HUES6 (cell line): ENCODE measurements around the gene MRPL24.

Experiments
- H3K27ac ChIP-seq: 2 replicates; pipeline ENCODE4 v1.7.0; 2013; ENCODE audit warnings: low read depth, mild to moderate bottlenecking, low read length, inconsistent platforms
- H3K27me3 ChIP-seq: 2 replicates; pipeline ENCODE4 v1.6.1; 2013; ENCODE audit warnings: low read length; ENCODE audit not compliant: control insufficient read depth, insufficient read depth
- H3K36me3 ChIP-seq: 2 replicates; pipeline ENCODE4 v1.6.1; 2013; ENCODE audit warnings: low read length; ENCODE audit not compliant: control insufficient read depth, insufficient read depth
- H3K4me1 ChIP-seq: 2 replicates; pipeline ENCODE4 v1.6.1; 2013; ENCODE audit warnings: low read length; ENCODE audit not compliant: control insufficient read depth, insufficient read depth
- H3K4me3 ChIP-seq: 2 replicates; pipeline ENCODE4 v1.5.1; 2013; ENCODE audit warnings: low read depth, low read length
- H3K9ac ChIP-seq: one replicate; pipeline ENCODE4 v1.6.1; 2013; ENCODE audit warnings: mild to moderate bottlenecking, low read length
- H3K9me3 ChIP-seq: 2 replicates; pipeline ENCODE4 v1.6.1; 2013; ENCODE audit warnings: low read depth, low read length; ENCODE audit not compliant: control insufficient read depth, insufficient read depth

The MRPL24 gene

GRCh38 chr1:156700736-156701531 lies 40.0 kb downstream of the MRPL24 start:
- Histone ChIP-seq H3K27ac (no peak overlapping the region), H3K4me3 (no peak overlapping the region), H3K36me3 (peaks cover 40% of the 10 kb centered on the region), H3K9me3 (no peaks in the 10 kb centered on the region), H3K4me1 (peaks cover 16% of the 10 kb centered on the region), H3K27me3 (peaks cover 9% of the 10 kb centered on the region; the same call in 1 of the 2 replicates), H3K9ac (no peak overlapping the region)

DNA sequence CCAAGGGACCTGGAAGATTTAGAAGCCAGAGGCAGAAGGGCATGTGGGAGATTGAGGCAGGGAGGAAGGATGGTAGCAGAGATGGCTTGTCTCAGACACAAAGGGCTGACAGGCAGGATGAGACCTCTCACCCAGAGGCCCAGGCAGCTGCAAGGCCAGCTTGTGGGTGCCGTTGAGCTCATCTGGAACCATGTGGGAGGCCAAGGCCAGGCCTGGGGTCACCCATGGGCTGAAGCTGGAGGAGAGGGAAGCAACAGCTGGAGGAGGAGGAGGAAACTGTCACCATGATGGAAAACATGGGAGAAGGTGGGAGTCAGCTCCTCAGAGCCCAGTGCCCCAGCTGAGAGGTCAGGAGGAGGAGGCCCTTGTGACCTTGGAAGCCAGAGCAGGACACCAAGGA lies 41.9 kb downstream of the MRPL24 start:
- Histone ChIP-seq H3K4me3 (no peak overlapping the region), H3K36me3 (peaks cover 40% of the 10 kb centered on the region), H3K9ac (no peak overlapping the region), H3K27ac (no peak overlapping the region), H3K9me3 (no peaks in the 10 kb centered on the region), H3K4me1 (peaks cover 20% of the 10 kb centered on the region), H3K27me3 (peaks cover under 1% of the 10 kb centered on the region; the same call in 1 of the 2 replicates)

GRCh38 chr1:156697481-156697880 lies 43.4 kb downstream of the MRPL24 start:
- Histone ChIP-seq H3K4me1 (peaks cover 22% of the 10 kb centered on the region), H3K9me3 (no peaks in the 10 kb centered on the region), H3K9ac (no peak overlapping the region), H3K27me3 (no peaks in the 10 kb centered on the region), H3K4me3 (no peak overlapping the region), H3K36me3 (peaks cover 40% of the 10 kb centered on the region), H3K27ac (no peak overlapping the region)

GRCh38 chr1:156696755-156697154 lies 44.1 kb downstream of the MRPL24 start:
- Histone ChIP-seq H3K36me3 (peaks cover 40% of the 10 kb centered on the region), H3K27ac (no peak overlapping the region), H3K4me1 (peaks cover 29% of the 10 kb centered on the region), H3K9ac (no peak overlapping the region), H3K27me3 (no peaks in the 10 kb centered on the region), H3K9me3 (no peaks in the 10 kb centered on the region), H3K4me3 (no peak overlapping the region)

- Histone ChIP-seq H3K9ac (peak overlapping the region; percentile 80), H3K27ac (no peak overlapping the region; the same call in 1 of the 2 replicates), H3K4me1 (peaks cover 51% of the 10 kb centered on the region), H3K27me3 (no peaks in the 10 kb centered on the region), H3K36me3 (peaks cover 19% of the 10 kb centered on the region), H3K4me3 (no peak overlapping the region), H3K9me3 (no peaks in the 10 kb centered on the region)
These were observed 46.3 kb downstream of the MRPL24 start for GRCh38 chr1:156694690-156694962.

DNA sequence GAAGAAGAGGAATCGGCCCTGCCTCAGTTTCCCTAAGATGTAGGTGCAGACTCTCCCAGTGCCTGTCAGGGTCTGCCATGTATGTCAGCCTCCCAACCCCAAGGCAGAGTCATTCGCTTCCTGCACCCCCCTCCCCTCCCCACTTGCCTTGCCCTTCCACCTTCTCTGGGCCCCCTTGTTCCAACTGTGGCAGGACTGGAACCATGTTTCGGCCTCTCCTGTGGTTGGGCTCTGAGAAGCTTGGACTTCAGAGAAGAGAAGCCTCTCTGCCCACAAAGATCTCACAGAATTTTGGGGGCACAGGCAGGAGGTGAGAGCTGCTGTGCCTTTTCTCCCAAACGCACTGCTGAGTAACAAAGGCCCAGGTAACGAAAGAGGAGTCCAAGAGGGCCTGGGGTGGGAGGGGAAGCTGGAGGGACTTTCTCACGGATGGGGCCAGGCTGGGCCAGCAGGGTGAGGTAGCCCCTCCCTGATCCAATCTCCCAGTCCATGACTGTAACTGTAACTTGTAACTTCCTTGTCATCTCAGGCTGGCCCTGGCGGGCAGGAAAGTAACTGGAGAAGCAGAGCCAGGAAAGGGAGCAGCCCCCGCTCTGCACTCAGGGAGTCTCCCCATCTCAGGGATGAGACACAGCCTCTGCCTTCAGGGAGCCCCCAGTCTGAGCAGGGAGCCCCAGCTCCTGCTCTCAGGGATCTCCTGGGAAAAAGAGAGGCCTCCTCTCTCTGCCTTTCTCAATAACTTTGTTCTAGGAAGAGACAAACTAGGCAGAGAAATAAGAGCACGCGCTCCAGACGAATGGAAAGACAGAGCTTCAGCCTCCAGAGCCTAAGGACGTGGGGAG lies 46.8 kb downstream of the MRPL24 start:
- Histone ChIP-seq H3K9ac (peak overlapping the region; percentile 80), H3K4me3 (peak overlapping the region; percentile 38), H3K36me3 (peaks cover 13% of the 10 kb centered on the region), H3K4me1 (peaks cover 55% of the 10 kb centered on the region), H3K27ac (peak overlapping the region; percentile 86; the same call in 1 of the 2 replicates), H3K9me3 (no peaks in the 10 kb centered on the region), H3K27me3 (no peaks in the 10 kb centered on the region)

- H3K36me3 ChIP-seq: peaks cover 5% of the 10 kb centered on the region; the same call in 1 of the 2 replicates
- peak overlapping the region; percentile 38 for H3K4me3 ChIP-seq
- no peaks in the 10 kb centered on the region for H3K9me3 ChIP-seq
- no peaks in the 10 kb centered on the region for H3K27me3 ChIP-seq
- peak overlapping the region; percentile 86; the same call in 1 of the 2 replicates for H3K27ac ChIP-seq
- peak overlapping the region; percentile 80 for H3K9ac ChIP-seq
- H3K4me1 ChIP-seq: peaks cover 57% of the 10 kb centered on the region
These were observed 47.7 kb downstream of the MRPL24 start for GRCh38 chr1:156692925-156693847.

DNA sequence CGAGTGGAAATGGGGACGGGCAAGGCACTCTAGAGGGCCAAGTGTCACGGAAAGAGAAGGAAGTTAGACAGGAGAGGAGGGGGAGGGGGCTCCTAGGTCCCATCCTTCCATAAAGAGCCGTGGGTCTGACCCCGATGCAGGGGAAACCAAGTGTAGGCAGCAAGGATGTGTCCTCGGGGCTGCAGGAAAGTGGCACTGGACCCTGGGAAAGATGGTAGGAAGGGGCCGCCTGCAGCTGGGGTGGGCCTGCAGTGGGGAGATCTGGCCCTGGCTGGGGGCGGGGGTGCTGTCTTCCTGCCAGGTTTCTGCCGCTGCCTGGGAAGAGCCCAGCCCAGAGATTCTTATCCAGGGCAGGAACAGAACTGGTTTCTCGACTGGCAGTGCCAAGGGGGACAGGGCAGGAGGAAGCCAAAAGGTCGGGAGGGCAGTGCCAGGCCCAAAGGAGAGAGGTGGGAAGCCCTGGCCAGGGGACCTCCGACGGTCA lies 48.4 kb downstream of the MRPL24 start:
- H3K9ac ChIP-seq: peak overlapping the region; percentile 60
- no peaks in the 10 kb centered on the region for H3K36me3 ChIP-seq
- H3K27ac ChIP-seq: peak overlapping the region; percentile 86; the same call in 1 of the 2 replicates

DNA sequence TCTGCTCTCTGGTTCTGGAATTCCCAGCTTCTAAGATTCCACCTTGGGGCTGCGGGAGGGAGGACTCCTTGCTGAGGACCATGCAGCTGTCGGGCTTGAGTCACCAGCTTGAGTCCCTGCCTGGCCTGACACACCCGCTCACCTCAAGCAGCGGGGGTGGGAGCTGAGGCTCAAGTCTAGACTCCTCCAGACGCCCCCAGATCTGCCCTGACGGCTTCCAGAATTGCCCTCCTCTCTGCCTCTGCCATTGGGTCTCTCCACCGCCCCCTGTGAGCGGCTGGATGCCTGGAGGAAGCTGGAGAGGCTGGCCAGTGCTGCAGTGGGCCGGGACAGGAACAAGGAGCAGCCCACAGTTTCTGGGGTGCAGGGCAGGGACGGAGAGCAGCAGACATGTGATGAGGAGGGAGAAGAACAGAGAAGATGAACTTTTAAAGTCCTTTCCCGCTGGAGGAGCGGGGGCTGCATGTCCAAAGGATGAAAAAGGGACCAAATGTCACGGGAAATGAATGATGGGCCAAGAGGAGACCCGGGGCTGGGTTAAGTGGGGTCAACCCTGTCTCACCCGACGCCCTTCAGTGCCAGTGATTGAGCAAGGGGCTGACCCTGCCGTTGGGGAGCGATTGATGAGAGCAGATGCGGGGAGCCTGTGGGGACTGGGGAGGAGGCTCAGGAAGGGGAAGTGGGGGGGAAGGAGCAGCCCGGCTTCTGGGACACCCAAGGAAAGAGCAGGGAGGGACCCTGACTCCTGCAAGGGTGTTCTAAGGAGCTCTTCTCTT lies 49.0 kb downstream of the MRPL24 start:
- H3K27me3 ChIP-seq: no peaks in the 10 kb centered on the region
- H3K4me3 ChIP-seq: peak overlapping the region; percentile 33; the same call in 1 of the 2 replicates
- H3K36me3 ChIP-seq: no peaks in the 10 kb centered on the region
- peaks cover 57% of the 10 kb centered on the region for H3K4me1 ChIP-seq
- H3K9me3 ChIP-seq: no peaks in the 10 kb centered on the region
- peak overlapping the region; percentile 60 for H3K9ac ChIP-seq
- H3K27ac ChIP-seq: peak overlapping the region; percentile 86; the same call in 1 of the 2 replicates

More for the DNA sequence above, 48.4 kb downstream of the MRPL24 start:
- Histone ChIP-seq H3K4me1 (peaks cover 57% of the 10 kb centered on the region), H3K4me3 (peak overlapping the region; percentile 33), H3K9me3 (no peaks in the 10 kb centered on the region), H3K27me3 (no peaks in the 10 kb centered on the region)

GRCh38 chr1:156691191-156691590 lies 49.7 kb downstream of the MRPL24 start:
- Histone ChIP-seq H3K36me3 (no peaks in the 10 kb centered on the region), H3K4me3 (0 out of 2 replicates have a peak overlapping the region, but pooled peaks have one; percentile 33), H3K27ac (no peak overlapping the region; the same call in 1 of the 2 replicates), H3K4me1 (peaks cover 57% of the 10 kb centered on the region), H3K9ac (peak overlapping the region; percentile 60), H3K27me3 (no peaks in the 10 kb centered on the region), H3K9me3 (no peaks in the 10 kb centered on the region)
